A673 (cell line): ENCODE results near the gene RAB23.

Experiments used
- CTCF ChIP-seq: fragments of 300-800, 200-600 bp; sonication (generic); conservative IDR thresholded peaks from 2 replicates; pipeline ENCODE4 v1.5.1; 2017; ENCODE audit warnings: low read depth, mild to moderate bottlenecking, antibody characterized with exemption, low read length, moderate library complexity, mixed read lengths
- EZH2 ChIP-seq: fragments of 200-600 bp; sonication (generic); IDR thresholded peaks from 2 replicates; pipeline ENCODE4 v1.6.1; 2017; ENCODE audit warnings: borderline replicate concordance, low read depth, mild to moderate bottlenecking, mixed read lengths, antibody characterized with exemption, low read length; ENCODE audit not compliant: poor library complexity, severe bottlenecking

- TF ChIP-seq CTCF (no peak), EZH2 (no peak)
Measured at GRCh38 chr6:57180596-57180995, 41.5 kb downstream of the RAB23 start.
